HL-60 (cell line): ENCODE measurements around the gene KIR2DL3.

Source experiments
- CTCF ChIP-seq: IDR thresholded peaks from one replicate; pipeline ENCODE4 v1.5.1; 2011; ENCODE audit warnings: low read length, control low read depth, inconsistent platforms; ENCODE audit not compliant: insufficient read depth
- GABPA ChIP-seq: IDR thresholded peaks from 2 replicates; pipeline ENCODE4 v1.6.1; 2012; ENCODE audit warnings: low read depth
- POLR2AphosphoS5 ChIP-seq: IDR thresholded peaks from 2 replicates; pipeline ENCODE4 v1.6.1; 2012; ENCODE audit warnings: low read depth
- REST ChIP-seq: IDR thresholded peaks from 2 replicates; pipeline ENCODE4 v1.6.1; 2012; ENCODE audit warnings: low read depth; ENCODE audit not compliant: insufficient replicate concordance
- SPI1 ChIP-seq: IDR thresholded peaks from 2 replicates; pipeline ENCODE4 v1.6.1; 2012; ENCODE audit warnings: low read depth, mild to moderate bottlenecking, borderline replicate concordance

GRCh38 chr19:54707962-54708361 lies 30.4 kb upstream of the KIR2DL3 start:
- no peak for TF ChIP-seq CTCF
- no peak for TF ChIP-seq GABPA
- TF ChIP-seq REST, result no peak
- TF ChIP-seq POLR2AphosphoS5, result peak; percentile 39; the same call in 1 of the 2 replicates
- no peak for TF ChIP-seq SPI1
